GM23338 (cell line): Measurements from ENCODE around the gene ZBTB7C. TPM values are rescaled to one million over a fixed set of nuclear protein-coding genes. Genes with fewer than 3 reads are reported as not detected.

Experiments used
- ATAC-seq: fragments of 200-7000 bp; cut with Tn5 transposase; 3 replicates; pipeline ENCODE4 v1.9.1; 2020
- DNase-seq: peaks from one replicate; pipeline ENCODE4 v3.0.0-alpha.2; 2015; ENCODE audit warnings: low spot score
- H2AFZ ChIP-seq: fragments of 200-600 bp; sonication (generic); 2 replicates; pipeline ENCODE4 v1.8.0; 2016; ENCODE audit warnings: antibody characterized with exemption, mild to moderate bottlenecking, moderate library complexity
- H3F3A ChIP-seq: fragments of 200-600 bp; sonication (generic); replicated peaks from 2 replicates; pipeline ENCODE4 v1.8.0; 2017; ENCODE audit warnings: antibody characterized with exemption, mixed run types, low read depth
- H3K27ac ChIP-seq: fragments of 200-600 bp; sonication (generic); 2 replicates; pipeline ENCODE4 v1.6.1; 2016; ENCODE audit warnings: low read depth
- H3K27me3 ChIP-seq: fragments of 200-600 bp; sonication (generic); 2 replicates; pipeline ENCODE4 v1.8.0; 2016; ENCODE audit warnings: mild to moderate bottlenecking, mixed run types, moderate library complexity; ENCODE audit not compliant: insufficient read depth
- H3K36me3 ChIP-seq: fragments of 200-600 bp; sonication (generic); 2 replicates; pipeline ENCODE4 v1.8.0; 2016; ENCODE audit warnings: mild to moderate bottlenecking; ENCODE audit not compliant: insufficient read depth
- H3K4me1 ChIP-seq: fragments of 200-600 bp; sonication (generic); 2 replicates; pipeline ENCODE4 v1.8.0; 2016; ENCODE audit warnings: mild to moderate bottlenecking, moderate library complexity; ENCODE audit not compliant: insufficient read depth
- H3K4me2 ChIP-seq: fragments of 200-600 bp; sonication (generic); 2 replicates; pipeline ENCODE4 v1.7.1; 2017; ENCODE audit warnings: mixed run types
- H3K4me3 ChIP-seq: fragments of 200-600 bp; sonication (generic); 2 replicates; pipeline ENCODE4 v1.6.1; 2016; ENCODE audit warnings: mixed run types
- H3K79me2 ChIP-seq: fragments of 200-600 bp; sonication (generic); replicated peaks from 2 replicates; pipeline ENCODE4 v1.8.0; 2017; ENCODE audit warnings: mild to moderate bottlenecking; ENCODE audit not compliant: insufficient read depth
- H3K9me2 ChIP-seq: fragments of 200-600 bp; sonication (generic); 2 replicates; pipeline ENCODE4 v1.8.0; 2017; ENCODE audit not compliant: insufficient read depth
- H4K20me1 ChIP-seq: fragments of 200-600 bp; sonication (generic); replicated peaks from 2 replicates; pipeline ENCODE4 v1.8.0; 2017; ENCODE audit warnings: mild to moderate bottlenecking; ENCODE audit not compliant: insufficient read depth
- H3K27ac Mint-ChIP-seq: 2 replicates; pipeline ENCODE4 v1.8.0; 2020; ENCODE audit warnings: inconsistent platforms, mild to moderate bottlenecking, moderate library complexity, mixed read lengths
- H3K27me3 Mint-ChIP-seq: 3 replicates; pipeline ENCODE4 v1.8.0; 2022; ENCODE audit warnings: low read depth, mild to moderate bottlenecking, moderate library complexity, mixed read lengths, inconsistent platforms; ENCODE audit not compliant: insufficient read depth, poor library complexity
- H3K36me3 Mint-ChIP-seq: 3 replicates; pipeline ENCODE4 v1.8.0; 2021; ENCODE audit warnings: low read depth, mild to moderate bottlenecking, inconsistent platforms, moderate library complexity, mixed read lengths
- H3K4me1 Mint-ChIP-seq: 3 replicates; pipeline ENCODE4 v1.8.0; 2020; ENCODE audit warnings: mild to moderate bottlenecking, inconsistent platforms, mixed read lengths
- H3K4me3 Mint-ChIP-seq: 3 replicates; pipeline ENCODE4 v1.8.0; 2021; ENCODE audit warnings: moderate library complexity, mild to moderate bottlenecking, inconsistent platforms, mixed read lengths
- H3K9me3 Mint-ChIP-seq: 3 replicates; pipeline ENCODE4 v1.8.0; 2020; ENCODE audit warnings: moderate library complexity, mild to moderate bottlenecking, inconsistent platforms, mixed read lengths
- CREB1 ChIP-seq: fragments of 250-450 bp; sonication (Bioruptor Pico); IDR thresholded peaks from 2 replicates; pipeline ENCODE4 v1.5.0; 2020; ENCODE audit warnings: low read depth, mild to moderate bottlenecking, moderate library complexity
- ETS1 ChIP-seq: IDR thresholded peaks from 2 replicates; pipeline ENCODE4 v1.6.1; 2016; ENCODE audit warnings: antibody characterized with exemption
- JUNB ChIP-seq: IDR thresholded peaks from one replicate; pipeline ENCODE4 v1.6.1; 2016; ENCODE audit warnings: antibody characterized with exemption; ENCODE audit not compliant: unreplicated experiment
- ZNF114 ChIP-seq: fragments of 250-450 bp; sonication (Bioruptor Pico); IDR thresholded peaks from 2 replicates; pipeline ENCODE4 v1.5.0; 2020; ENCODE audit warnings: mild to moderate bottlenecking, moderate library complexity
- ZNF331 ChIP-seq: fragments of 250-450 bp; sonication (Bioruptor Pico); IDR thresholded peaks from 2 replicates; pipeline ENCODE4 v1.5.0; 2020; ENCODE audit warnings: low read depth, mild to moderate bottlenecking, moderate library complexity
- ZNF462 ChIP-seq: fragments of 250-450 bp; sonication (Bioruptor Pico); IDR thresholded peaks from 2 replicates; pipeline ENCODE4 v1.5.0; 2020; ENCODE audit warnings: mild to moderate bottlenecking, moderate library complexity
- polyA plus RNA-seq: library from polyadenylated mRNA; unstranded; fragments of >200 nt; fragmentation: Nextera tagmentation; extraction: Ambion mirVana; gene quantifications from 2 replicates; pipeline ENCODE4 v1.2.1, GENCODE V29; 2016
- total RNA-seq: library from RNA; depleted of rRNA; stranded (reverse); fragments of >200 nt; shearing (Covaris generic); gene quantifications from 2 replicates; pipeline ENCODE4 v1.2.3, GENCODE V29; 2014

The ZBTB7C gene
- total and polyA plus RNA-seq, 2 experiments from 2014 or later: 0.03 to 0.14 TPM

- TF ChIP-seq ZNF462 (CRISPR knock-in tag): no peak
Measured at GRCh38 chr18:48168861-48169260, 240.3 kb downstream of the ZBTB7C start (continued).

- H3K4me1 ChIP-seq: peaks cover 3% of the 10 kb centered on the region; the same call in 1 of the 2 replicates
- no peaks in the 10 kb centered on the region for H3K27me3 ChIP-seq
- Mint-ChIP-seq H3K9me3 (no peaks in the 10 kb centered on the region), H3K27ac (no peak overlapping the region), H3K36me3 (no peaks in the 10 kb centered on the region), H3K4me3 (no peak overlapping the region), H3K4me1 (peaks cover 15% of the 10 kb centered on the region), H3K27me3 (no peaks in the 10 kb centered on the region)
- H3K27ac ChIP-seq: no peak overlapping the region
- TF ChIP-seq ZNF331: no peak
- no peak for TF ChIP-seq ETS1
- TF ChIP-seq JUNB: no peak
- TF ChIP-seq ZNF114 (CRISPR knock-in tag): no peak
- no peak for TF ChIP-seq CREB1 (CRISPR knock-in tag)
- no peak overlapping the region for H3K4me2 ChIP-seq
- no peak for DNase-seq
- H2AFZ ChIP-seq: no peak overlapping the region
- no peaks in the 10 kb centered on the region for H3K9me2 ChIP-seq
- H3F3A ChIP-seq: no peaks in the 10 kb centered on the region
- H4K20me1 ChIP-seq: no peaks in the 10 kb centered on the region
- no peak for ATAC-seq
- H3K36me3 ChIP-seq: no peaks in the 10 kb centered on the region
- H3K4me3 ChIP-seq: no peak overlapping the region
- no peaks in the 10 kb centered on the region for H3K79me2 ChIP-seq
Measured at GRCh38 chr18:48167897-48168253, 241.3 kb downstream of the ZBTB7C start.
